Spleen (tissue), 11 donors: ENCODE measurements around the gene VPREB3. TPM values are rescaled to one million over a fixed set of nuclear protein-coding genes. Genes with fewer than 3 reads are reported as not detected.

Source experiments
- DNase-seq: peaks from one replicate; pipeline ENCODE4 v3.0.0-alpha.2; 2020
- H3K27ac ChIP-seq, 8 donors: fragments of 200-600 bp; sonication (generic) in 7 of 8; 1 replicate in 4 of 8; 2 replicates in 4 of 8; pipeline versions ENCODE4 v1.5.0 to v1.8.0; 2016 to 2021; ENCODE audit warnings: inconsistent platforms in 4 of 8, mild to moderate bottlenecking in 4 of 8, moderate library complexity in 1 of 8
- H3K27me3 ChIP-seq, 7 donors: fragments of 200-600 bp; sonication (generic) in 6 of 7; replicated peaks in 1 of 7; 1 replicate in 4 of 7; 2 replicates in 3 of 7; pipeline versions ENCODE4 v1.5.0 to v1.8.0; 2016 to 2021; ENCODE audit warnings: inconsistent platforms in 3 of 7, mild to moderate bottlenecking in 1 of 7
- H3K36me3 ChIP-seq, 6 donors: fragments of 200-600 bp; sonication (generic) in 5 of 6; 1 replicate in 4 of 6; 2 replicates in 2 of 6; pipeline versions ENCODE4 v1.5.0 to v1.8.0; 2016 to 2021; ENCODE audit warnings: inconsistent platforms in 2 of 6
- H3K4me1 ChIP-seq, 6 donors: fragments of 200-600 bp; sonication (generic) in 5 of 6; 1 replicate in 3 of 6; 2 replicates in 3 of 6; pipeline versions ENCODE4 v1.5.0 to v1.8.0; 2016 to 2021; ENCODE audit warnings: inconsistent platforms in 3 of 6
- H3K4me3 ChIP-seq, 8 donors: fragments of 200-600 bp; sonication (generic) in 7 of 8; 1 replicate in 4 of 8; 2 replicates in 4 of 8; pipeline versions ENCODE4 v1.5.0 to v1.8.0; 2016 to 2021; ENCODE audit warnings: inconsistent platforms in 4 of 8, mild to moderate bottlenecking in 4 of 8, moderate library complexity in 2 of 8
- H3K9me3 ChIP-seq, 8 donors: fragments of 200-600 bp; sonication (generic) in 7 of 8; 1 replicate in 4 of 8; 2 replicates in 4 of 8; pipeline versions ENCODE4 v1.5.0 to v1.8.0; 2016 to 2021; ENCODE audit warnings: inconsistent platforms in 4 of 8
- POLR2A ChIP-seq, 3 donors: fragments of 450-650 bp; IDR thresholded peaks; one replicate each; pipeline ENCODE4 v1.5.1; 2017; ENCODE audit warnings: antibody characterized with exemption in 3 of 3, mild to moderate bottlenecking in 1 of 3
- POLR2AphosphoS5 ChIP-seq, 3 donors: sonication (generic); formaldehyde crosslinking; IDR thresholded peaks; one replicate each; pipeline ENCODE4 v1.5.1; 2017; ENCODE audit warnings: antibody characterized with exemption in 3 of 3
- WGBS, 5 donors: extraction: QIAGEN DNeasy Blood & Tissue Kit in 3 of 5; methylation state at CpG; one replicate each; pipeline versions ENCODE4 v1.1.5 to v1.1.7; 2013 to 2018; 5-methylcytosine and 5-hydroxymethylcytosine counted together
- intact Hi-C: fragments of 100-400 bp; cut with DNase I; formaldehyde crosslinking; loops from one replicate; pipeline ENCODE4 v1.15.0; 2023; ENCODE audit warnings: low total_unique reads
- polyA plus RNA-seq, 3 donors: library from polyadenylated mRNA; stranded (reverse); fragments of 200-250 nt; gene quantifications; one replicate each; pipeline ENCODE4 v1.2.1, GENCODE V29; 2013
- total RNA-seq, 7 donors: library from RNA; depleted of rRNA in 3 of 7; stranded (reverse); fragments of >200 nt in 3 of 7; fragmentation: NEBNext Ultra II Directional in 4 of 7; extraction: Animal tissue kit (Norgen Biotek cat#: 25700) in 4 of 7; gene quantifications; one replicate each; pipeline versions ENCODE4 v1.1.0 to v1.2.1, GENCODE V29; 2016 to 2021
- TF ChIP-seq, protein P1 (sequence below), 11 experiments: fragments of 200-600 bp in 7 of 11; fragments of 450-650 bp in 4 of 11; sonication (generic) in 4 of 11; IDR thresholded peaks in 8 of 11; conservative IDR thresholded peaks in 3 of 11; 1 replicate in 7 of 11; 2 replicates in 4 of 11; pipeline versions ENCODE4 v1.4.0 to v1.8.0; 2016 to 2021; ENCODE audit warnings: antibody characterized with exemption in 11 of 11, inconsistent platforms in 4 of 11, mild to moderate bottlenecking in 1 of 11
- donor health status: healthy with polysubstance abuse.
- donor health status: DM: no; HTN: no; CAD: no; lungs with moderate emphysema.
- donor health status: DM: no; HTN: no; CAD: no.
- donor health status: Bipolar disorder and iron deficiency.
- donor health status: healthy.
- donor health status: DM: no; HTN: no; CAD: no.
- donor health status: DM: yes; HTN: yes; CAD: no.

VPREB3 gene
- total and polyA plus RNA-seq, 10 donors = 24.9 to 472 (median 57.9) TPM

DNA sequence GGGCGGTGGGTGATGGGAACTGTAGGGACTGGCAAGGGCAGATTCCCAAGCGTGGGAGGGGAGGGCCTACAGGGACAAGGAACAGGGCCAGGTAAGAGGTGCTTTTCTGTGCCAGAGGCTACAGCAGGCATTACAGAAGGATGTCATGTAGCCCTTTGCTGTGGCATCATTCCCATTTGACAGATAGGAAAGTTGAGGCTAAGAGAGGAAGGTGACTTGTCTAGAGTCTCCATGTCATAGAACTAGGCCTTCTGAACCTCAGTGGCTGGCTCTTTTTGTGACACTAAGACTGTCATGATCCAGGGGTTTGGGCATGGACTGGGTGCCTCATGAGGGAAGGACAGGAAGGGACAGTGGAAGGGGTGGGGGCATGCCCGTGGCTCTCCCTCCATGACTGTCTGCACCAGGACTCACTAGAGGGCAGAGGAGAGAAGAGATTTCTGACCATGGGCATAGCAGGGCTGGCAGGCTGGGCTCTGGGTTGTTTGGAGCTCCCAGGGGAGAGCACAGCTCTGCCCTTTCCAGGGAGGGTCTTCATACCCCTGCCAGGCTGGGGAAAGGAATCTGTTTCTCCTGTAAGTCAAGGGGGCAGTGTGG lies 21.7 kb upstream of the VPREB3 start:
- peaks cover 12 to 40% (median 28%) of the 10 kb centered on the region in 6 donors for H3K4me1 ChIP-seq
- no peaks in the 10 kb centered on the region for H3K36me3 ChIP-seq
- no peak for DNase-seq
- H3K9me3 ChIP-seq = no peaks in the 10 kb centered on the region
- WGBS, 5 donors = 70 to 83% (median 76%) methylated on average over 3 of the region's 3 CpGs
- intact Hi-C loops = no loop called here
- no peak overlapping the region for H3K27ac ChIP-seq
- no peak for TF ChIP-seq POLR2A (IDR thresholded peaks at IDR 0.05)
- no peak for TF ChIP-seq POLR2AphosphoS5 (IDR thresholded peaks at IDR 0.05)
- TF ChIP-seq, protein P1, sequence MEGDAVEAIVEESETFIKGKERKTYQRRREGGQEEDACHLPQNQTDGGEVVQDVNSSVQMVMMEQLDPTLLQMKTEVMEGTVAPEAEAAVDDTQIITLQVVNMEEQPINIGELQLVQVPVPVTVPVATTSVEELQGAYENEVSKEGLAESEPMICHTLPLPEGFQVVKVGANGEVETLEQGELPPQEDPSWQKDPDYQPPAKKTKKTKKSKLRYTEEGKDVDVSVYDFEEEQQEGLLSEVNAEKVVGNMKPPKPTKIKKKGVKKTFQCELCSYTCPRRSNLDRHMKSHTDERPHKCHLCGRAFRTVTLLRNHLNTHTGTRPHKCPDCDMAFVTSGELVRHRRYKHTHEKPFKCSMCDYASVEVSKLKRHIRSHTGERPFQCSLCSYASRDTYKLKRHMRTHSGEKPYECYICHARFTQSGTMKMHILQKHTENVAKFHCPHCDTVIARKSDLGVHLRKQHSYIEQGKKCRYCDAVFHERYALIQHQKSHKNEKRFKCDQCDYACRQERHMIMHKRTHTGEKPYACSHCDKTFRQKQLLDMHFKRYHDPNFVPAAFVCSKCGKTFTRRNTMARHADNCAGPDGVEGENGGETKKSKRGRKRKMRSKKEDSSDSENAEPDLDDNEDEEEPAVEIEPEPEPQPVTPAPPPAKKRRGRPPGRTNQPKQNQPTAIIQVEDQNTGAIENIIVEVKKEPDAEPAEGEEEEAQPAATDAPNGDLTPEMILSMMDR (IDR thresholded peaks at IDR 0.05 in 8 of 11, conservative IDR thresholded peaks at IDR 0.05 in 3 of 11) = no peak
- H3K27me3 ChIP-seq = peaks cover 0 to 16% (median 0%) of the 10 kb centered on the region in 7 donors
- H3K4me3 ChIP-seq = no peak overlapping the region

DNA sequence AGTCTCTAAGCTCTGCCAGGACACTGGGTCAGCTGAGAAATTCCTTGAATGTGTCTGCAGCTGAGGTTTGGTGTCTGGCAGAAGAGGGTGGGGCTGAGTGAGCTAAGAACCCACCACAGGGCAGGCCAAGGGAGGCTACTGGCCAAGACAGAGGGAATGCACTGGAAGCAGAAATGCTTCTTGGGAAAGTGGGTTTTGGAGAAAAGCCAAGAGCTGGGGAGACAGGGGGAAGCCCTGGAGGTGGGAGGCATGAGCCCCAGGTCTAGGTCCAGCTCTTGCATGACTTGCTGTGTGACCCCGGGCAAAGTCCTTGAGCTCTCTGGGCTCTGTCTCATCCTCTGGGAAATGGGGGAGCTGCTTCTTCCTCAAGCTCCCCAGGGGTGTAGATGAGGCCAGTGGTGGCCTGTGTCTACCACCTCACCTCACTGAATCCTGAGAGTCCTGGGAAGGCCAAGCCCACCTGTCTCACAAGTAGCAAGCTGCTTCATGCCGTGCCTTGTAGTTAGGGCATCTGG lies 20.8 kb upstream of the VPREB3 start:
- intact Hi-C loops = loop anchor here (5.0 kb wide), 1 partner anchor 72 kb away; no protein-coding TSS in a partner anchor
- WGBS, 5 donors = 78 to 100% (median 89%) methylated on average over 1 to 2 of the region's 2 CpGs

DNA sequence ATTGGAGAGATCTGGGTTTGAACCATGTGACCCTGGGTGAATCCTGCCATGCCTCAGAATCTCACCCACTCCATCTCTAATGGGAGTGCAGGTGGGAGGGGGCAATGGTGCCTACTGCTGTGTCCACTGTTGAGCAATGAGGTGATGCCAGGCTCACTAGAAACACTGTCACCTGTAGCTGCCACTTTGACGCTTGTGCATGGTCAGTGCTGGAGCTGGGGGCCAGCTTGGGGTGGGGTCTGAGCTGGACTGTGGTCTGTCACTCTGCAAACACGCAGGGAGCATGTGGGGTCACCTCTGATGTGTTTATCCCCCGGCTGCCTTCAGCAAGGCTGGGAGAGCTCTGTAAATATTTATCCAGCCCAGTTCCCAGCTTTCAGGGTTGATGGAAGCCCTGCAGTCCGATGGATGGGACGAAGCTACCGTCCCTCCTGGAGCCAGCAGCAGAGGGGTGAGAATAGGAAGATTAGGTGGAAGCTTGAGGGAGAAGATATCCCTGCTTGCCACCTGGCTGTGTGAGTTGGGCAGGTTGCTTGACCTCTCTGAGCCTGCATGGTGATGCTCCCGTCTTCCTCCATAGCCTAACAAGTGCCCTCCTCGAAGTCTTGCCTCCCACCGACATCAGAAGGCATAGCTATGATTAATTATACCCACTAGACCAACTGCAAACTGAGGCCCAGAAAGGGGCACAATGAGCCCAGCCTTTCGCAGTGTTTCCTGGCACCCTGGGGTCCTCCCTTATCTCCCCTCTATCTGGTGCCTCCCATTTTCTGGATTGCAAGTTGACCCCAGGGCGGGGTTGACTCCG lies 20.1 kb upstream of the VPREB3 start:
- no peak overlapping the region for H3K27ac ChIP-seq
- peaks cover 14 to 54% (median 41%) of the 10 kb centered on the region in 6 donors for H3K4me1 ChIP-seq
- peaks cover 0 to 16% (median 0%) of the 10 kb centered on the region in 7 donors for H3K27me3 ChIP-seq
- no peaks in the 10 kb centered on the region for H3K36me3 ChIP-seq
- DNase-seq = no peak
- 84 to 90% (median 85%) methylated on average over 12 of the region's 12 CpGs for WGBS, 5 donors
- no peak overlapping the region for H3K4me3 ChIP-seq
- H3K9me3 ChIP-seq = no peaks in the 10 kb centered on the region
- no peak for TF ChIP-seq POLR2AphosphoS5 (IDR thresholded peaks at IDR 0.05)
- TF ChIP-seq, protein P1 (IDR thresholded peaks at IDR 0.05 in 8 of 11, conservative IDR thresholded peaks at IDR 0.05 in 3 of 11) = no peak
- no peak for TF ChIP-seq POLR2A (IDR thresholded peaks at IDR 0.05)
- intact Hi-C loops = loop anchor here (5.0 kb wide), 1 partner anchor 73 kb away; no protein-coding TSS in a partner anchor

More for the DNA sequence above, 20.8 kb upstream of the VPREB3 start:
- no peak overlapping the region for H3K27ac ChIP-seq
- H3K36me3 ChIP-seq = no peaks in the 10 kb centered on the region
- no peaks in the 10 kb centered on the region for H3K9me3 ChIP-seq
- H3K4me1 ChIP-seq = peaks cover 14 to 48% (median 36%) of the 10 kb centered on the region in 6 donors
- no peak overlapping the region for H3K4me3 ChIP-seq
- H3K27me3 ChIP-seq = peaks cover 0 to 16% (median 0%) of the 10 kb centered on the region in 7 donors
- no peak for DNase-seq
- TF ChIP-seq POLR2A (IDR thresholded peaks at IDR 0.05) = no peak
- no peak for TF ChIP-seq POLR2AphosphoS5 (IDR thresholded peaks at IDR 0.05)
- TF ChIP-seq, protein P1 (IDR thresholded peaks at IDR 0.05 in 8 of 11, conservative IDR thresholded peaks at IDR 0.05 in 3 of 11) = no peak
